ENCODE measurements around the gene COG2. TPM values are rescaled to one million over a fixed set of nuclear protein-coding genes. Genes with fewer than 3 reads are reported as not detected.
"Not testable (repeated sequence)": the region's sequence is repeated elsewhere in the genome, so short reads cannot be mapped to it uniquely, and the experiment has no call there.

The COG2 gene
- total and polyA plus RNA-seq, 4 donors: 6.4 to 23.1 (median 16.0) TPM

- intact Hi-C loops (cut with DNase I): no loop called here
- Histone ChIP-seq H3K9me3 (ENCODE audit: control insufficient read depth, low read length) (no peaks in the 10 kb centered on the region), H3K27me3 (ENCODE audit: control insufficient read depth in 1 of 2, insufficient read depth in 2 of 2, low read length in 1 of 2) (no peaks in the 10 kb centered on the region), H3K27ac (ENCODE audit: low read depth in 1 of 2, low read length in 2 of 2) (no peak overlapping the region), H3K4me1 (ENCODE audit: control insufficient read depth in 1 of 2, insufficient read depth in 2 of 2, low read length in 2 of 2) (no peaks in the 10 kb centered on the region), H3K4me3 (ENCODE audit: low read length in 2 of 2) (no peak overlapping the region), H3K36me3 (ENCODE audit: control insufficient read depth in 1 of 2, insufficient read depth in 2 of 2, low read length in 1 of 2) (peaks cover 0 to 3% of the 10 kb centered on the region in 2 donors)
- 72 to 81% methylated on average over 4 of the region's 4 CpGs for WGBS, 2 donors
- no peak for ATAC-seq (ENCODE audit: low FRiP score)
- no peak for DNase-seq
Observed at GRCh38 chr1:230694991-230695390, 52.7 kb downstream of the COG2 start.

- no peak overlapping the region for H3K4me3 ChIP-seq (ENCODE audit: low read length in 2 of 2)
- no peak for ATAC-seq (ENCODE audit: low FRiP score)
- no peaks in the 10 kb centered on the region for H3K36me3 ChIP-seq (ENCODE audit: control insufficient read depth in 1 of 2, insufficient read depth in 2 of 2, low read length in 1 of 2)
- no peak overlapping the region for H3K27ac ChIP-seq (ENCODE audit: low read depth in 1 of 2, low read length in 2 of 2)
- no peaks in the 10 kb centered on the region for H3K4me1 ChIP-seq (ENCODE audit: control insufficient read depth in 1 of 2, insufficient read depth in 2 of 2, low read length in 2 of 2)
- H3K27me3 ChIP-seq (ENCODE audit: control insufficient read depth in 1 of 2, insufficient read depth in 2 of 2, low read length in 1 of 2): no peaks in the 10 kb centered on the region
- no peak for DNase-seq
- no peaks in the 10 kb centered on the region for H3K9me3 ChIP-seq (ENCODE audit: control insufficient read depth, low read length)
- 77 to 78% methylated on average over 8 of the region's 8 CpGs for WGBS, 2 donors
- intact Hi-C loops (cut with DNase I): no loop called here
Observed at GRCh38 chr1:230696218-230696617, 53.9 kb downstream of the COG2 start.

GRCh38 chr1:230696722-230697437 is 54.6 kb downstream of the COG2 start:
- DNase-seq (no peak), ATAC-seq (ENCODE audit: low FRiP score) (no peak)
- WGBS, 2 donors: 78 to 81% methylated on average over 7 of the region's 7 CpGs
- H3K27me3 ChIP-seq (ENCODE audit: control insufficient read depth in 1 of 2, insufficient read depth in 2 of 2, low read length in 1 of 2): no peaks in the 10 kb centered on the region
- no peaks in the 10 kb centered on the region for H3K36me3 ChIP-seq (ENCODE audit: control insufficient read depth in 1 of 2, insufficient read depth in 2 of 2, low read length in 1 of 2)
- no peak overlapping the region for H3K4me3 ChIP-seq (ENCODE audit: low read length in 2 of 2)
- H3K9me3 ChIP-seq (ENCODE audit: control insufficient read depth, low read length): no peaks in the 10 kb centered on the region
- intact Hi-C loops (cut with DNase I): no loop called here
- no peaks in the 10 kb centered on the region for H3K4me1 ChIP-seq (ENCODE audit: control insufficient read depth in 1 of 2, insufficient read depth in 2 of 2, low read length in 2 of 2)
- no peak overlapping the region for H3K27ac ChIP-seq (ENCODE audit: low read depth in 1 of 2, low read length in 2 of 2)

- Histone ChIP-seq H3K27ac (ENCODE audit: low read depth in 1 of 2, low read length in 2 of 2) (no peak overlapping the region), H3K4me1 (ENCODE audit: control insufficient read depth in 1 of 2, insufficient read depth in 2 of 2, low read length in 2 of 2) (no peaks in the 10 kb centered on the region), H3K36me3 (ENCODE audit: control insufficient read depth in 1 of 2, insufficient read depth in 2 of 2, low read length in 1 of 2) (no peaks in the 10 kb centered on the region), H3K27me3 (ENCODE audit: control insufficient read depth in 1 of 2, insufficient read depth in 2 of 2, low read length in 1 of 2) (no peaks in the 10 kb centered on the region), H3K4me3 (ENCODE audit: low read length in 2 of 2) (no peak overlapping the region), H3K9me3 (ENCODE audit: control insufficient read depth, low read length) (no peaks in the 10 kb centered on the region)
- 96 to 97% methylated on average over 14 of the region's 14 CpGs for WGBS, 2 donors
- intact Hi-C loops (cut with DNase I): no loop called here
- no peak for DNase-seq
- no peak for ATAC-seq (ENCODE audit: low FRiP score)
Observed at GRCh38 chr1:230698130-230698529, 55.8 kb downstream of the COG2 start.

- DNase-seq; H3K4me3 ChIP-seq (ENCODE audit: low read length in 2 of 2); H3K4me1 ChIP-seq (ENCODE audit: control insufficient read depth in 1 of 2, insufficient read depth in 2 of 2, low read length in 2 of 2); ATAC-seq (ENCODE audit: low FRiP score); H3K9me3 ChIP-seq (ENCODE audit: control insufficient read depth, low read length); H3K36me3 ChIP-seq (ENCODE audit: control insufficient read depth in 1 of 2, insufficient read depth in 2 of 2, low read length in 1 of 2); intact Hi-C loops (cut with DNase I); H3K27me3 ChIP-seq (ENCODE audit: control insufficient read depth in 1 of 2, insufficient read depth in 2 of 2, low read length in 1 of 2); H3K27ac ChIP-seq (ENCODE audit: low read depth in 1 of 2, low read length in 2 of 2): not testable (repeated sequence)
Observed at GRCh38 chr1:230698964-230699363, 56.7 kb downstream of the COG2 start.

- Histone ChIP-seq H3K4me3 (ENCODE audit: low read length in 2 of 2) (no peak overlapping the region), H3K27ac (ENCODE audit: low read depth in 1 of 2, low read length in 2 of 2) (no peak overlapping the region), H3K27me3 (ENCODE audit: control insufficient read depth in 1 of 2, insufficient read depth in 2 of 2, low read length in 1 of 2) (no peaks in the 10 kb centered on the region), H3K9me3 (ENCODE audit: control insufficient read depth, low read length) (no peaks in the 10 kb centered on the region), H3K4me1 (ENCODE audit: control insufficient read depth in 1 of 2, insufficient read depth in 2 of 2, low read length in 2 of 2) (no peaks in the 10 kb centered on the region), H3K36me3 (ENCODE audit: control insufficient read depth in 1 of 2, insufficient read depth in 2 of 2, low read length in 1 of 2) (no peaks in the 10 kb centered on the region)
- intact Hi-C loops (cut with DNase I): no loop called here
- DNase-seq (no peak), ATAC-seq (ENCODE audit: low FRiP score) (no peak)
- 96 to 98% methylated on average over 1 of the region's 1 CpG for WGBS, 2 donors
Observed at GRCh38 chr1:230699716-230700115, 57.4 kb downstream of the COG2 start.

- Histone ChIP-seq H3K27ac (ENCODE audit: low read depth in 1 of 2, low read length in 2 of 2) (no peak overlapping the region), H3K4me3 (ENCODE audit: low read length in 2 of 2) (no peak overlapping the region), H3K4me1 (ENCODE audit: control insufficient read depth in 1 of 2, insufficient read depth in 2 of 2, low read length in 2 of 2) (no peaks in the 10 kb centered on the region), H3K9me3 (ENCODE audit: control insufficient read depth, low read length) (no peaks in the 10 kb centered on the region), H3K27me3 (ENCODE audit: control insufficient read depth in 1 of 2, insufficient read depth in 2 of 2, low read length in 1 of 2) (no peaks in the 10 kb centered on the region), H3K36me3 (ENCODE audit: control insufficient read depth in 1 of 2, insufficient read depth in 2 of 2, low read length in 1 of 2) (no peaks in the 10 kb centered on the region)
- ATAC-seq (ENCODE audit: low FRiP score): no peak
- DNase-seq: no peak
- 94 to 95% methylated on average over 4 of the region's 4 CpGs for WGBS, 2 donors
- intact Hi-C loops (cut with DNase I): no loop called here
Observed at GRCh38 chr1:230700132-230700531, 57.9 kb downstream of the COG2 start.

- intact Hi-C loops (cut with DNase I): no loop called here
- no peaks in the 10 kb centered on the region for H3K4me1 ChIP-seq (ENCODE audit: control insufficient read depth in 1 of 2, insufficient read depth in 2 of 2, low read length in 2 of 2)
- no peaks in the 10 kb centered on the region for H3K27me3 ChIP-seq (ENCODE audit: control insufficient read depth in 1 of 2, insufficient read depth in 2 of 2, low read length in 1 of 2)
- H3K4me3 ChIP-seq (ENCODE audit: low read length in 2 of 2): no peak overlapping the region
- ATAC-seq (ENCODE audit: low FRiP score) (no peak), DNase-seq (no peak)
- 71 to 76% methylated on average over 17 of the region's 17 CpGs for WGBS, 2 donors
- H3K36me3 ChIP-seq (ENCODE audit: control insufficient read depth in 1 of 2, insufficient read depth in 2 of 2, low read length in 1 of 2): no peaks in the 10 kb centered on the region
- no peak overlapping the region for H3K27ac ChIP-seq (ENCODE audit: low read depth in 1 of 2, low read length in 2 of 2)
- H3K9me3 ChIP-seq (ENCODE audit: control insufficient read depth, low read length): no peaks in the 10 kb centered on the region
Observed at GRCh38 chr1:230701434-230701833, 59.2 kb downstream of the COG2 start.

GRCh38 chr1:230701895-230702768 is 59.9 kb downstream of the COG2 start:
- ATAC-seq (ENCODE audit: low FRiP score) (no peak), DNase-seq (no peak)
- no peak overlapping the region for H3K27ac ChIP-seq (ENCODE audit: low read depth in 1 of 2, low read length in 2 of 2)
- H3K4me3 ChIP-seq (ENCODE audit: low read length in 2 of 2): no peak overlapping the region
- H3K36me3 ChIP-seq (ENCODE audit: control insufficient read depth in 1 of 2, insufficient read depth in 2 of 2, low read length in 1 of 2): no peaks in the 10 kb centered on the region
- H3K27me3 ChIP-seq (ENCODE audit: control insufficient read depth in 1 of 2, insufficient read depth in 2 of 2, low read length in 1 of 2): no peaks in the 10 kb centered on the region
- H3K4me1 ChIP-seq (ENCODE audit: control insufficient read depth in 1 of 2, insufficient read depth in 2 of 2, low read length in 2 of 2): no peaks in the 10 kb centered on the region
- 90 to 93% methylated on average over 19 of the region's 19 CpGs for WGBS, 2 donors
- H3K9me3 ChIP-seq (ENCODE audit: control insufficient read depth, low read length): no peaks in the 10 kb centered on the region
- intact Hi-C loops (cut with DNase I): no loop called here

Data from aorta (tissue), 5 donors.